ENCODE measurements around the gene SNX30.

GRCh38 chr9:112885324-112885723, 134.8 kb downstream of the SNX30 start:
- no peak for TF ChIP-seq HNF4A (conservative IDR thresholded peaks at IDR 0.05)
- no peak for TF ChIP-seq FOXA2 (IDR thresholded peaks at IDR 0.05)
- no peak for TF ChIP-seq EGR1 (IDR thresholded peaks at IDR 0.05; ENCODE audit: low read depth in 2 of 2)
- no peak for TF ChIP-seq RAD21 (IDR thresholded peaks at IDR 0.05)
- TF ChIP-seq, protein P1, sequence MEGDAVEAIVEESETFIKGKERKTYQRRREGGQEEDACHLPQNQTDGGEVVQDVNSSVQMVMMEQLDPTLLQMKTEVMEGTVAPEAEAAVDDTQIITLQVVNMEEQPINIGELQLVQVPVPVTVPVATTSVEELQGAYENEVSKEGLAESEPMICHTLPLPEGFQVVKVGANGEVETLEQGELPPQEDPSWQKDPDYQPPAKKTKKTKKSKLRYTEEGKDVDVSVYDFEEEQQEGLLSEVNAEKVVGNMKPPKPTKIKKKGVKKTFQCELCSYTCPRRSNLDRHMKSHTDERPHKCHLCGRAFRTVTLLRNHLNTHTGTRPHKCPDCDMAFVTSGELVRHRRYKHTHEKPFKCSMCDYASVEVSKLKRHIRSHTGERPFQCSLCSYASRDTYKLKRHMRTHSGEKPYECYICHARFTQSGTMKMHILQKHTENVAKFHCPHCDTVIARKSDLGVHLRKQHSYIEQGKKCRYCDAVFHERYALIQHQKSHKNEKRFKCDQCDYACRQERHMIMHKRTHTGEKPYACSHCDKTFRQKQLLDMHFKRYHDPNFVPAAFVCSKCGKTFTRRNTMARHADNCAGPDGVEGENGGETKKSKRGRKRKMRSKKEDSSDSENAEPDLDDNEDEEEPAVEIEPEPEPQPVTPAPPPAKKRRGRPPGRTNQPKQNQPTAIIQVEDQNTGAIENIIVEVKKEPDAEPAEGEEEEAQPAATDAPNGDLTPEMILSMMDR (IDR thresholded peaks at IDR 0.05; ENCODE audit: low read depth, low read length, missing input control) = no peak
- no peak for TF ChIP-seq JUND (IDR thresholded peaks at IDR 0.05)
- TF ChIP-seq, protein P2, sequence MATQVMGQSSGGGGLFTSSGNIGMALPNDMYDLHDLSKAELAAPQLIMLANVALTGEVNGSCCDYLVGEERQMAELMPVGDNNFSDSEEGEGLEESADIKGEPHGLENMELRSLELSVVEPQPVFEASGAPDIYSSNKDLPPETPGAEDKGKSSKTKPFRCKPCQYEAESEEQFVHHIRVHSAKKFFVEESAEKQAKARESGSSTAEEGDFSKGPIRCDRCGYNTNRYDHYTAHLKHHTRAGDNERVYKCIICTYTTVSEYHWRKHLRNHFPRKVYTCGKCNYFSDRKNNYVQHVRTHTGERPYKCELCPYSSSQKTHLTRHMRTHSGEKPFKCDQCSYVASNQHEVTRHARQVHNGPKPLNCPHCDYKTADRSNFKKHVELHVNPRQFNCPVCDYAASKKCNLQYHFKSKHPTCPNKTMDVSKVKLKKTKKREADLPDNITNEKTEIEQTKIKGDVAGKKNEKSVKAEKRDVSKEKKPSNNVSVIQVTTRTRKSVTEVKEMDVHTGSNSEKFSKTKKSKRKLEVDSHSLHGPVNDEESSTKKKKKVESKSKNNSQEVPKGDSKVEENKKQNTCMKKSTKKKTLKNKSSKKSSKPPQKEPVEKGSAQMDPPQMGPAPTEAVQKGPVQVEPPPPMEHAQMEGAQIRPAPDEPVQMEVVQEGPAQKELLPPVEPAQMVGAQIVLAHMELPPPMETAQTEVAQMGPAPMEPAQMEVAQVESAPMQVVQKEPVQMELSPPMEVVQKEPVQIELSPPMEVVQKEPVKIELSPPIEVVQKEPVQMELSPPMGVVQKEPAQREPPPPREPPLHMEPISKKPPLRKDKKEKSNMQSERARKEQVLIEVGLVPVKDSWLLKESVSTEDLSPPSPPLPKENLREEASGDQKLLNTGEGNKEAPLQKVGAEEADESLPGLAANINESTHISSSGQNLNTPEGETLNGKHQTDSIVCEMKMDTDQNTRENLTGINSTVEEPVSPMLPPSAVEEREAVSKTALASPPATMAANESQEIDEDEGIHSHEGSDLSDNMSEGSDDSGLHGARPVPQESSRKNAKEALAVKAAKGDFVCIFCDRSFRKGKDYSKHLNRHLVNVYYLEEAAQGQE (IDR thresholded peaks at IDR 0.05) = no peak
- no peak for TF ChIP-seq SP1 (IDR thresholded peaks at IDR 0.05)
- no peak for TF ChIP-seq MAX (IDR thresholded peaks at IDR 0.05)
- TF ChIP-seq HNF4G (IDR thresholded peaks at IDR 0.05) = no peak
- no peak for TF ChIP-seq YY1 (IDR thresholded peaks at IDR 0.05)

Measured in liver (tissue), 3 donors.